AML-193 (cell line): ENCODE measurements around the gene SIM1.
A peak's percentile ranks its signal among the peaks of the same experiment; 100 is the strongest.

Experiments
- DNase-seq, 2 experiments: peaks; one replicate each; lab custom pipeline; 2025; lab: John Stamatoyannopoulos, UW

Gene SIM1, protein sequence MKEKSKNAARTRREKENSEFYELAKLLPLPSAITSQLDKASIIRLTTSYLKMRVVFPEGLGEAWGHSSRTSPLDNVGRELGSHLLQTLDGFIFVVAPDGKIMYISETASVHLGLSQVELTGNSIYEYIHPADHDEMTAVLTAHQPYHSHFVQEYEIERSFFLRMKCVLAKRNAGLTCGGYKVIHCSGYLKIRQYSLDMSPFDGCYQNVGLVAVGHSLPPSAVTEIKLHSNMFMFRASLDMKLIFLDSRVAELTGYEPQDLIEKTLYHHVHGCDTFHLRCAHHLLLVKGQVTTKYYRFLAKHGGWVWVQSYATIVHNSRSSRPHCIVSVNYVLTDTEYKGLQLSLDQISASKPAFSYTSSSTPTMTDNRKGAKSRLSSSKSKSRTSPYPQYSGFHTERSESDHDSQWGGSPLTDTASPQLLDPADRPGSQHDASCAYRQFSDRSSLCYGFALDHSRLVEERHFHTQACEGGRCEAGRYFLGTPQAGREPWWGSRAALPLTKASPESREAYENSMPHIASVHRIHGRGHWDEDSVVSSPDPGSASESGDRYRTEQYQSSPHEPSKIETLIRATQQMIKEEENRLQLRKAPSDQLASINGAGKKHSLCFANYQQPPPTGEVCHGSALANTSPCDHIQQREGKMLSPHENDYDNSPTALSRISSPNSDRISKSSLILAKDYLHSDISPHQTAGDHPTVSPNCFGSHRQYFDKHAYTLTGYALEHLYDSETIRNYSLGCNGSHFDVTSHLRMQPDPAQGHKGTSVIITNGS

DNA sequence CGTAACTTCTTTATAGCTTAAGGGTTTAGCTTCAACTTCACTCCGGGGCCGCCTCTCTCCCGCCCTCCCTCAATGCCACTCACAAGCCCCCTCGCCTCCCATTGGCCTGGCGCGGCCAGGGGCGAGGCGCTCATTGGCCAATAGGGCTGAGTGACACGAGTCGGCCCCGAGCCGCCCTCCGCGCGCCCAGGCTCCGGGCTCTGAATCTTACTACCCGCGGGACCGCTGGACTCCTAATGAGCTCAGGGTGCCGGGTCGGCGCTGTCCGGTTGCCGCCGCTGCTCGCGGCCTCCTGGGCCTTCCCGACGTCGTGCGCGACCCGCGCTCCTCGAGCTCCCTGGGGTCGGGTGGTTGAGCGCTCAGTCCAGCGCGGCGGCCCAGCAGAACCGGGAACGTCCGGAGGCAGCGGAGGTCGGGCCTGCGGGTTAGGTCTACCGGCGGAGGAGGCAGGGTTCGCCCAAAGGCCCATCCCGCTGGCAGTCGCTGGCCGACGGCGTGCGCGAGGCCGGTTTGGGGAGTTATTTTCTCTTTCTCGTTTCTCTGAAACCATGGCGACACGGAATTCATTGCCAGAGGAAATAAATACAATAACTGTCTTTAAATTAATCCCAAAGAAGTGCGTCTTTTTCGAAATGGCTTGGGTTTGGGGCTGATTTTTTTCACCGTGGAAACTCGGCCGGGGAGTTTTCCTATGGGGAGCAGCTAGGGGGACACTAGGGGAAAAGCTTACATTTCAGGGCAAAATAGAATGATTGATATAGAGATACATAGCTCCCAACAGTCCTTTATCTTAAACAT lies at the start of gene SIM1:
TSS of gene SIM1 (minus strand) at position 19 of the 798 bp plus-strand sequence. CDS start 1,453 bp downstream, outside the sequence.
- no peak for DNase-seq

DNA sequence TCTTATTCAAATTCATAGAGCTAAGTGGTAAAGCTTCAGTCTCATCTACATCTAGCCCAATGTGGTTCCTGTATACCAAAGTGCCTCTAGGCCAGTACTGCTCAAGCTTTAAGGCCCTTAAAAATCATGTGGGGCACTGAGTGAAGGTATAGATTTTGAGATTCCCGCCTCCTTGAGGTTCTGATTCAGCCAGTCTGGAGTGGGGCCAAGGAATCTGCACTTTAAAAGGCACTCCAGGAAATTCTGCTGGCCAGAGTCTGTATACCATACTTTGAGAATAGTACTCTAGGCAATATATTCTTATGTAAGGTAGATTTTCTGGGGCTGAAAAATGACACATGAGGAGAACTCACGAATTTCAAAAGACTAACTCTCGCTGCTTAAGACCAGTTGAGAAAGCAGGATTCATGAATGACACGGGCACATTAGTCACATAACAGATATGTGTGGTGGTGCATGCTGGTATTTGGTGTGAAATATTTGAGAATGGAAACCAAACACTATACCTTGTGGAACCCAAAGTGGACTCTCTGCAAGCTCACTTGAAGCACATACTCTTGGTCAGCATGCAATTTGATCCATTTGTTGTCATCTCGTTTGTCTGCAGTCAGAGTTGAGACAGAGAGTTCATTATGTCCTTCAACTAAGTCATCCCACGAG lies 47.6 kb upstream of the SIM1 start:
- no peak for DNase-seq

DNA sequence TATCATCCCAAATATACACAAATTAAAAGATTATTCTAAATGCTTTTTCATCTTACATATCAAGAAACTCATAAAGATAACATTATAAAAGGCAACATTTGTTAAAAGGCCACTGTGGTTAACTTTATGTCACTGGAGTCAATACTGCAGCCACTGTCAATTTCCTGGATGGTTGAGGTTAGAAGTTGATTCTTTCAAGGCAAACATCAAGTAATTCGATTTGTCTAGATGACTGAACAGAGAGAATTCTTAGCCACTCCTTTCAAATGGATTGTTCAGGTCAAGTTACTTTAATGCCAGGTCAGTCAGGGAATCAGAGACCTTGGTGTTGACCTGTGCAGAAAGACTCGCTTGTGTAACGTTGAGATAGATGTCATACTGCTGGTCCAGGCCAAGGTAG lies 44.4 kb upstream of the SIM1 start:
- no peak for DNase-seq

DNA sequence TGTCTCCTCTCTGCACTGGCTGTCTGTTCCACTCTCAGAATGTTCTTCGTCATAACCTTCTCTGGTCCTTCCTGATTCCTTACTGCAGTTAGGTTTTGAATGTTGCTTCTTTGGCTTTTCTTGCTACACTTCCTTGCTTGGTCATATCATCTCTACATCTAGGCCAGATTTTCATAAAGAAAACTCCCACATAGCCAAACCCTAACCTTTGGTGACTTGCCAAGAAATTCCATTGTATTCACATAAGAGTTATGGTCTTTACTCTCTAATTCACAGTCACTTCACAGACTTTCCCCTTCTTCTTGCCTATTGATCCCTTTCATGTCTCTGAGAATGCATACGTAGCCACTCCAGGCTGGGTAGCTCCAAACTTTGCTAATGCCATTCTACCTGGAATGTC lies 41.9 kb upstream of the SIM1 start:
- DNase-seq, result no peak

DNA sequence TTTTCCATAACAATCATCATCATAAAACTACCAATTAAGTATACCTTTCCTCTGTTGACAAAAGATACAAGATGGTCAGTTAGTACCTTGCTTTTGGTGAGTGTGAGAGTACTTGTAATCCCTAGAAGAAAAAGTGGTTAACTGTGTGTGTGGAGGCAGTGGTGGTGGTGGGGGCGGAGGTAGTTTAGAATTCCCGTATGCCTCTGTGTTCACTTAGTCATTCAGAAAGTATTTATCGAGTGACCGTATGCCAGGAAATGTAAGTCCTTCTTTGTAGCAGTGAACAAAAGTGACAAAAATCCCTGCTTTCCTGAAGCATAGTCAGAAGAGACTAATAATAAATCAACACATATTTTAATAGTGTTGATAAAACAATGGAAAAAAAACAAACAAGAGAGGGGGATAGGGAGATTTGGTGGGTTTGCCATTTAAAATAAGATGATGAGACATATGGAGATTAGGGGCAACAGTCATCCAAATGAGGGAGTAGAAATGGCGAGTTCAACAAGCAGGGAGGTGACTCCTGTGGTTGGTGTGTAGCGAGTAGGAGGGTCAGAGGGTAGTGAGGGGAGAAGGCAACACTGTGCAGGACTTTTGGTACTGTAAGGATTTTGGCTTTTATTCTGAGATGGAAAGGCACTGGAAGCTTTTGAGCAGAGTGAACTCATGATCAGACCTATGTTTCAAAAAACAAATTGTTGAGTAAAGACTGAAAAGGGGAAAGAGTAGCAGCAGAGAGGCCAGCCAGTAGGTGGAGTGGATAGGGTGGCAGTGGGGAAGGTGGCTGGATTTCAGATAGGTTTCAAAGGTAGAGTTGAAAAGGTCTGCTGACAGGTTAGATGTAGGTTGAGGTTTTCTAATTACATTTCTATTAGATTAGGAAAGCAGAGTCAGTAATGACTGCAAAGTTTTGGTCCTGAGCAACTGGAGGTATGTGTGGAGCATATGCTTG lies 40.3 kb upstream of the SIM1 start:
- no peak for DNase-seq

DNA sequence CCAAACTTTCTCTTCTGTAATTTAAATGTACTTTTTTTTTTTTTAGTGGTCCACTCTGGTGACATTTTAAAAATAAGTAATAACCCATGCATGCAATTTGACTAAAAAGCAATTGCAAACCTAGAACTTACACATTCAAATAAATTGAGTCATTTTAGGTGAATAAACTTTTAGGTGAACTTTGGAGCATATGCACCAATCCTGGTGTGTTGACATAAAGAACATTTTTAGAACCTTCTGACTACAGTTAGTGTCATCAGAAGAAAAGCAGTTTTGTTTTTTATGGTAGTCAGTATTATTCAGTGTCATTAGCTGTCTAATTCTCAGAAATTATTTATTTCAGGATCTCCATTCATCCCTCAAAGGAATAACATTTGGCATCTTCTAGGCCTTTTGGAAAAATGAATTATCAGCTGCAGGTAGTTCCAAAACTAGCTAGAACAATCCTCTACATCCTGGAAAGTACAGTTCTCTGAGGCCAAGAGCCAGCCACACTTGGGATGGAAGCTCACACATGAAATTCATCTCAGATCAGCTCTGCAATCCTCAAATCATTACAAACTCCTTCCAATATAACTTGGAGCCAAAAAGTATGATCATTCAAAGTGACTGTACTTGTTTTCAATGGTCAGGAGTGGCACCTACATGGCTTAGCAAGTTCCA lies 38.5 kb upstream of the SIM1 start:
- no peak for DNase-seq

DNA sequence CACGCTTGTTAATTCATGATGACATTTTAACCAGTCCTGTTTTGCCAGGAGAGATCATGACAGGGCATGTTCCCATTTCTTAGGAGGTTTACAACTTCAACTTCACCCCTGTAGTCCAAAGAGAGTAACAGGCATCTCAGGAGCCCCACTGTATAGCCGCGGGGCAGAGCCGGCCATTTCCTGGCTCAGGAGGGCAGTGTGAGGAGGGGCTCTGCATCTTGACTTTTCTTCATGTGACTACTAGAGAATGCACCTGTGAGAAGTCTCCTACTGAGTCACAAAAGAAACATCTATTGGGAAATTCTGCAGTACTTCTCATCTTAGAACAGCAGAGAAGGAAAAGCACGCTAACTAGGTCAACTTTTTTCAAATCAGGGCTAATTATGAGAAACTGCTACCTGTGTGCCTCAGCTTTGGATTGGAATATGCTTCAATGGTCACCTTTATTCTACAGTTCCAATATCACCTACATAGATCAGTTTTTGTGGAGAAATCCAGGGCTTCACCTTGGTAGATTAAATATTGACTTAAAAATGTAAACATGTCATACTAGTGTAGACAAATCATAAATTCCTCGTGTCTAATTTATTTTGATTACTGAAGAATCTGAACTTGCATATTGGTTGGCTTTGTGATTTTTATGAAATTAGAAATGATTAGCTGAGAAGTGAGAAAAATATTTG lies 28.6 kb upstream of the SIM1 start:
- no peak for DNase-seq

DNA sequence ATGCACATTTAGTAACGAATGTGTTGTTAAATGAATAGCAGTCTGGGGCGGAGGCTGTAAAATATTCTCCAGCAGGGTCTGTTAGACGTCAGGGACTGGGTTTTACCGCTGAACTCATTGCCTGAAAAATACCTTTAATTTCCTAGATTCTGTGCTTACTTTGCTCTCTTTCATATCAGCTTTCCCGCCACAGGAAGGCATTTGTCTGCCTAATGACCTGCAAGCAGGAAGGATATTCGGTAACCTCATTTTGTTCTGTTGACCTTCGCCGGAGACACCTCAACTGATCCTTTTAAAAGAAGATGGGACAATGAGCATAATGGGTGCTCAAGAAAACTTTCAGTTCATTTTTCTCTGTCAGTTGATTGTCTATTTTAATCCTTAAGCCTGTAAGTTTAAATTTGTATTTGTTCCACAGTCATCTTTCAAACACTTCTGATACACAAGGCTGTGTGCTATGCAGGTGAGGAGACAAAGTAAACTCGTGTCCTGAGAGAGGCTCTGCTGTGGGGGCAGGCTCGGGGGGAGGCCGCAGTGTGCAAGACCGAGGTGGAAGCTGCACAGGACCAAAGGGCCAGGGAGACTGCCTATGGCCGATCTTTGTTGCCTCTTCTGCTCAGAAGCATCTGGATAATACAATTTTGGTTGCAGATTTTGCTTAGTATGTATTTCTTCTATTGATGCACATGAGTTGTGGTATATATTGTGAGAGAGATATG lies 27.4 kb upstream of the SIM1 start:
- no peak for DNase-seq

DNA sequence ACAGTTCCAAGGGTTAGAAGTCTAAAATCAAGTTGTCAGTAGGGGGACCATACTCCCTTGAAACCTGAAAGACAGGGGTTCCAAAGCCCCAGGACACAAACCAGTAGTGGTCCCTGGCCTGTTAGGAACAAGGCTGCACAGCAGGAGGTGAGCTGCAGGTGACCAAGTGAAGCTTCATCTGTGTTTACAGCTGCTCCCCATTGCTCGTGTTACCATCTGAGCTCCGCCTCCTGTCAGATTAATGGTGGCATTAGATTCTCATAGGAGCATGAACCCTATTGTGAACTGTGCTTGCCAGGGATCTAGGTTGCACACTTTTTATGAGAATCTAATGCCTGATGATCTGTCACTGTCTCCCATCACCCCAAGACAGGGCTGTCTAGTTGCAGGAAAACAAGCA lies 25.3 kb upstream of the SIM1 start:
- DNase-seq, result no peak

DNA sequence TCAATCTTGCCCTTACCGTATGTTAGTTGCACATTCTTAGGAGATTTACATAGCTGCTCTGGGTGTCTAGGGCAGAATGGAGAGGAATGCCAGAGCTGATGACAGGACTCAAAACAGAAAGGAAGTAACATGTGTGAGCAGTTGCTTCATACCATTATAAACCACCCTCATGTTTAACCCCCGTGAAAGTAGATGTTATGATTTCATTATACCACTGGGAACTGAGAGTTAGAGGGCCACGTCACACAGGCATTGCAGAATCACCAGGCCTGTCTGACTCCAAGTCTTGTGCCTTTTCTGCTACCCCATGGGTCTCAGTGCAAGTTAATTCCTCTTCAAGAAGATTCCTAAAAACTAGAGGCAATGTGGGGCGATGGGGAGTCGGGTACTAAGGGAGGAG lies 23.5 kb upstream of the SIM1 start:
- peak; percentile 36 to 37 for DNase-seq

DNA sequence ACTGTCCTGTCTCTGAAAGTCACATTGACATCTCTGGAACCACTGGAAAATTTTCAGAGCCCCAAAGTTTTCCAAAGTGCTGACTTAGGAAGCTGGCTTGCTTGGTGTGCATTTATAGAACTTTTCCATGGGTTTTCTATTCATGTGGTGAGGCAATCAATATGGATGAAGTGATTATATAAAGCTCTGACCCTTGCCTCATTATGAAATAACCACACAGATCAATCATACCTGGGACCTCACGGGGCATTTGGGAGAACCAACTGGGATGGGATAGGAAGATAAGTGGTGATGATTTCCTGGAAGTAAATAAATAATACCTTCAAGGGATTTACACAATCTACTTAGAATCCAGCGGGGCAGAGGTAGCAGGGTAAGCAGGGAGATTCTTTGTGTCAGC lies 22.9 kb upstream of the SIM1 start:
- no peak for DNase-seq

DNA sequence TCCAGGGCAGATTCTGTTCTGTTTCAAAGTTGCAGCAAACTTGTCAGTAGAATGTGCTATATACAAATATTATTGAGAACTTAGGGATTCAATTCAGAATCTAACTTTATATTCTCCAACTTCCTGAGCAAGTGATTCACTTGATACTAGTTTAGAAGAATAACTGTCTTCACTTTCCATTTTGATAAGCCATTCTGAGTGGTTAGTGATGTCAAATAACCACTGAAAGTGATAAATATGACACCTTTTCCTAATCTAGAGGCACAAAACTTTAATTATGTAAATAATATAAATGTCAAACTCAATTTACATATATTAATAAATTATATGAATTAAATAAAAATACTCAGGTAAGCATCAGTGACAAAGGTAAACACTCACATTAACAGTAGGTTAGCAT lies 20.5 kb upstream of the SIM1 start:
- DNase-seq, result no peak

DNA sequence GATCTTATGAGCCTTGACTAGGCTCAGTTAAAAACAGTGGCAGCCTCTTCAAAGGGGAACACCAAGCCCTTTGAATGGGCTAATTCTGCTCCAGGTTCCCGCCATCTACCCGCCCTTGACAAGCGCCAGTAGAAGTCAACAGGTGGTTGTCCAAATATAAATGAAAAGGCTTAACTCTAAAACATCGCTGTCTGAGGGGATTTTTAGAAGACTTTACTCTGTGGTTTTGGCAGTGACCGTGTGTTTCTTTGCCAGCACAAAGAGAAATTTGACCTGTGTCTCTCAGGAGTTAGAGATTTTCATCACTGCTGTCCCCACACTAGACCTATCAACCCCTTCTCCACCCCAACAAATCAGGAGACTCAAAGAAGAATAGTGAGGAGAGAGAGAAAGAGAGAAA lies 19.8 kb upstream of the SIM1 start:
- no peak for DNase-seq

DNA sequence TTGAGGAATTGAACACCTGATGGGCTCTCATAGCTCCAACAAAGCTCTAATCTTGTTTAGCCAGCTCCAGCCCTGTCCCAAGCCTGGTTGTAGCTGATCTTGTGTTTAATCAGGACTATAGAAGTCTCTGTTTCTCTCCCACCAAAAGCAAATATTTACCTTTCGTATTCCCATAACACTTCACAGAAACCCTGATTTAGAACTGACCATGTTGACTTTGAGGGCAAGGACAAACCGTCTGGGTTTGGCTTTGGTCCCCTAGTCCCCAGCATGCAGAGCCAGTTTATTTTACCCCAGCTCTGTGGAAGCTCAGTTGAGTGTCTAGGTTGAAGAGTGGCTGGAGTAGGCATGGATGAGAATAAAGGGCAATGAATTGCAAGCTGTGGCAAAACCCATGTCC lies 18.0 kb upstream of the SIM1 start:
- DNase-seq, result no peak

DNA sequence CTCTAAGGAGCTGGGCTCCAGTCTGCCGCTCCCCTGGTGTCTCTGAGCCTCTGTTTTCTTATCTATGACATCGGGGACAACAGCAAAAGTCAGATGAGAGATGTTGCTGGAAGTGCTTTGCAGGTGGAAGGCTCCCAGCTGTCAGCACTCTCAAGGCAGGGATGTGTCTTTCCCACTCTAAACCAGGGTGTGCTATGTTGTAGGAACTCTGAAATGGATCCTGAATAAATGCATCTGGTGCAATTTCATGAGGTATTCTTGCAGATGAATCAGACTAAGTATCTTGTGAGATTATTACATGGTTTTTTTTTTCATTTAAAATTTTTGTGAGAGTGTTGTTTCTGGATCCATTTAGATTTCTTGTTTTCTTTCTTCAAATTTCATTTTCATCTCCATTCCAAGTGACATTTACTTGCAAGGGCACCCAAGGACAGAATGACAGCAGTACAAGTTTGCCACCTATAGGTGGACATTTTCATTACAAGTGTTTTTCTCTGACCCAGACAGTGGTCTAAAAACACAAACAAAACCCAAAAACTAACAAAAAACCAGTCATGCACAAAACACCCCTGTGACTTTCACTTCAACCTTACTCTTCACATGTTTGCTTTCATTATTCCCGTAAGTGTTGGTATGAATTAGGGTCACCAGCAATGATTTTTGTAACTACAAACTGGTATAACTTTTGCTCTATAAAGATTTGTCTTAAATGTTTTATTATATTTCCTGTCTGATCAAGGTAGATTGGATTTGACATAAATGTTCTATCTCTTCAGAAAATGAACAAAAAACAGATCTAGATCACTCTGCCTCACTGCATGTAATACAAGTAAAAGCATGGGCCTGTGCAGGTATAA lies 14.7 kb upstream of the SIM1 start:
- peak; percentile 57 to 64 for DNase-seq

DNA sequence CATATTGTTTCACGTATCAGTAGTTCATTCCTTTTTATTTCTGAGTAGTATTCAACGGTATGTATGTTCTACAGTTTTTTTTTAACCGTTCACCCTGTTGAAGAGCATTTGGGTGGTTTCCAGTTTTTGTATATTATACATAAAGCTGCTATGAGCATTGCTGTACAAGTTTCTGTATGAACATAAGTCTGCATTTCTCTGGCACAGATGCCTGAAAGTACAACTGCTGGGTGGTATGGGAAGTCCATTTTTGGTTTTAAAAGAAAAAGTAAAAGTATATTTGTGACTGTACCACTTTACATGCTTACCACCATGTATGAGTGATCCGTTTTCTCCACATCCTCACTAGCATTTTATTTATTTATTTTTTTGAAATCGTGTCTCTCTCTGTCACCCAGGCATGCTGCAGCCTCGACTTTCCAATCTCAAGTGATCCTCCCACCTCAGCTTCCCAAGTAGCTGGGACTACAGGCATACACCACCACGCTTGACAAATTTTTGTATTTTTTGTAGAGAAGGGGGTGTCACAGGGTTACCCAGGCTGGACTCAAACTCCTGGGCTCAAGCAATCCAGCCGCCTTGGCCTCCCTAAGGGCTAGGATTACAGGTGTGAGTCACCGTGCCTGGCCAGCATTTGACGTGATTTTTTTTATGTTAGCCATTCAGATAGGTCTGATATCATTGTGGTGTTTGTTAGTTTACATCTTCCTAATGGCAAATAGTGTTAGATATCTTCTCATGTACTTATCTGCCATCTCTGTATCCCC lies 11.0 kb upstream of the SIM1 start:
- no peak for DNase-seq

DNA sequence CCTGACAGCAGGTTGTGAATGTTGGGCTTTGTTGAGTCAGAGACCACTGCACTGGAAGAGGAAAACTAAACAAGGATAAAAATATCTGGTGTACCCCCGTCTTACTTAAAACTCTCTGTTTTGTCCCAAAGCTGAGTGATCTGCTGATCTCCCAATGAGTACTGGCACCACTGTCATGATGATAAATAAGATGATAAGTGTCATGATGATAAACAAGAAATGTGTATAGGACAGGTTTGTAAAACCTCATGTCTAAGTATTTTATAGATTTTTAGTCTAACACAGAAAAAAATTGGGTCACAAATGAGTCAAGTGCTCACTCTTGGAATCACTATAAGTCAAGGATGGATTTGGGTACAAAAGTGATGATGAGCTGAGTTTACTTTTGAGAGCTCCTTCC lies 8.5 kb upstream of the SIM1 start:
- DNase-seq, result no peak
